Measurements from ENCODE around the gene GUCA1A.
A peak's percentile ranks its signal among the peaks of the same experiment; 100 is the strongest.
"Not testable (repeated sequence)": the region's sequence is repeated elsewhere in the genome, so short reads cannot be mapped to it uniquely, and the experiment has no call there.

Gene GUCA1A

GRCh38 chr6:42179945-42180313 is 6.8 kb downstream of the GUCA1A start:
- no peak for DNase-seq

GRCh38 chr6:42182101-42182500 is 8.9 kb downstream of the GUCA1A start:
- H3K27me3 Mint-ChIP-seq = peaks cover 21% of the 10 kb centered on the region
- no peak overlapping the region for H3K27ac Mint-ChIP-seq
- H3K4me3 Mint-ChIP-seq = no peak overlapping the region
- peaks cover 16% of the 10 kb centered on the region for H3K4me1 Mint-ChIP-seq
- ATAC-seq (no peak), DNase-seq (no peak)
- H3K9me3 Mint-ChIP-seq = no peaks in the 10 kb centered on the region

More at GRCh38 chr6:42179945-42180313, 6.8 kb downstream of the GUCA1A start:
- no peaks in the 10 kb centered on the region for H3K9me3 Mint-ChIP-seq
- ATAC-seq = no peak
- H3K4me3 Mint-ChIP-seq = no peak overlapping the region
- H3K27ac Mint-ChIP-seq = no peak overlapping the region
- H3K27me3 Mint-ChIP-seq = peaks cover 21% of the 10 kb centered on the region
- peaks cover 16% of the 10 kb centered on the region for H3K4me1 Mint-ChIP-seq

GRCh38 chr6:42184475-42184874 is 11.3 kb downstream of the GUCA1A start:
- H3K27ac Mint-ChIP-seq = no peak overlapping the region
- H3K9me3 Mint-ChIP-seq = no peaks in the 10 kb centered on the region
- H3K4me3 Mint-ChIP-seq = no peak overlapping the region
- DNase-seq (no peak), ATAC-seq (no peak)
- peaks cover 9% of the 10 kb centered on the region for H3K27me3 Mint-ChIP-seq
- peaks cover 6% of the 10 kb centered on the region for H3K4me1 Mint-ChIP-seq

- H3K9me3 Mint-ChIP-seq = no peaks in the 10 kb centered on the region
- peak overlapping the region in 1 of 2 donors; percentile 3 for H3K27ac Mint-ChIP-seq
- no peaks in the 10 kb centered on the region for H3K4me1 Mint-ChIP-seq
- DNase-seq (no peak), ATAC-seq (no peak)
- no peaks in the 10 kb centered on the region for H3K27me3 Mint-ChIP-seq
- no peak overlapping the region for H3K4me3 Mint-ChIP-seq
These were observed 12.4 kb downstream of the GUCA1A start for GRCh38 chr6:42185597-42185996.

- H3K27ac Mint-ChIP-seq = no peak overlapping the region
These were observed 15.2 kb downstream of the GUCA1A start for GRCh38 chr6:42188406-42188805.

GRCh38 chr6:42190554-42191183 is 17.5 kb downstream of the GUCA1A start:
- H3K9me3 Mint-ChIP-seq = no peaks in the 10 kb centered on the region
- no peak overlapping the region for H3K4me3 Mint-ChIP-seq
- DNase-seq = no peak
- ATAC-seq = no peak
- peak overlapping the region in 1 of 2 donors; percentile 12 for H3K27ac Mint-ChIP-seq
- H3K27me3 Mint-ChIP-seq = no peaks in the 10 kb centered on the region
- no peaks in the 10 kb centered on the region for H3K4me1 Mint-ChIP-seq

More at GRCh38 chr6:42188406-42188805, 15.2 kb downstream of the GUCA1A start:
- H3K9me3 Mint-ChIP-seq = no peaks in the 10 kb centered on the region
- no peaks in the 10 kb centered on the region for H3K27me3 Mint-ChIP-seq
- no peaks in the 10 kb centered on the region for H3K4me1 Mint-ChIP-seq
- H3K4me3 Mint-ChIP-seq = no peak overlapping the region
- no peak for ATAC-seq
- no peak for DNase-seq

GRCh38 chr6:42192385-42192784 is 19.2 kb downstream of the GUCA1A start:
- DNase-seq, H3K27me3 Mint-ChIP-seq, H3K4me3 Mint-ChIP-seq, H3K4me1 Mint-ChIP-seq, H3K27ac Mint-ChIP-seq, H3K9me3 Mint-ChIP-seq, ATAC-seq: not testable (repeated sequence)

GRCh38 chr6:42193491-42193894 is 20.3 kb downstream of the GUCA1A start:
- no peaks in the 10 kb centered on the region for H3K9me3 Mint-ChIP-seq

GRCh38 chr6:42194056-42194455 is 20.9 kb downstream of the GUCA1A start:
- Mint-ChIP-seq H3K27me3 (no peaks in the 10 kb centered on the region), H3K4me3 (no peak overlapping the region), H3K27ac (no peak overlapping the region), H3K9me3 (no peaks in the 10 kb centered on the region), H3K4me1 (no peaks in the 10 kb centered on the region)
- DNase-seq = no peak
- no peak for ATAC-seq

More at GRCh38 chr6:42193491-42193894, 20.3 kb downstream of the GUCA1A start:
- ATAC-seq (no peak), DNase-seq (no peak)
- no peak overlapping the region for H3K27ac Mint-ChIP-seq
- H3K27me3 Mint-ChIP-seq = no peaks in the 10 kb centered on the region
- no peak overlapping the region for H3K4me3 Mint-ChIP-seq
- H3K4me1 Mint-ChIP-seq = no peaks in the 10 kb centered on the region

GRCh38 chr6:42195415-42195814 is 22.3 kb downstream of the GUCA1A start:
- no peak for DNase-seq
- Mint-ChIP-seq H3K27me3 (no peaks in the 10 kb centered on the region), H3K4me3 (no peak overlapping the region), H3K9me3 (peaks cover 7% of the 10 kb centered on the region in 2 donors), H3K27ac (peak overlapping the region in 1 of 2 donors; percentile 47), H3K4me1 (peaks cover 6% of the 10 kb centered on the region)
- no peak for ATAC-seq

GRCh38 chr6:42197555-42198362 is 24.6 kb downstream of the GUCA1A start:
- Mint-ChIP-seq H3K27ac (no peak overlapping the region), H3K27me3 (no peaks in the 10 kb centered on the region), H3K4me3 (no peak overlapping the region), H3K4me1 (peaks cover 9% of the 10 kb centered on the region), H3K9me3 (peaks cover 9 to 11% of the 10 kb centered on the region in 2 donors)
- DNase-seq (no peak), ATAC-seq (peak; percentile 45)

GRCh38 chr6:42199106-42199981 is 26.2 kb downstream of the GUCA1A start:
- H3K27ac Mint-ChIP-seq = no peak overlapping the region
- no peak overlapping the region for H3K4me3 Mint-ChIP-seq
- DNase-seq = no peak
- peak; percentile 46 for ATAC-seq
- peaks cover 9 to 11% of the 10 kb centered on the region in 2 donors for H3K9me3 Mint-ChIP-seq
- peaks cover 9% of the 10 kb centered on the region for H3K4me1 Mint-ChIP-seq
- no peaks in the 10 kb centered on the region for H3K27me3 Mint-ChIP-seq

GRCh38 chr6:42200035-42200434 is 26.9 kb downstream of the GUCA1A start:
- H3K27me3 Mint-ChIP-seq = no peaks in the 10 kb centered on the region
- no peak for DNase-seq
- H3K4me1 Mint-ChIP-seq = peaks cover 9% of the 10 kb centered on the region
- peaks cover 9 to 11% of the 10 kb centered on the region in 2 donors for H3K9me3 Mint-ChIP-seq
- ATAC-seq = no peak
- H3K4me3 Mint-ChIP-seq = no peak overlapping the region
- H3K27ac Mint-ChIP-seq = no peak overlapping the region

- H3K27ac Mint-ChIP-seq = no peak overlapping the region
- DNase-seq (no peak), ATAC-seq (no peak)
- H3K27me3 Mint-ChIP-seq = no peaks in the 10 kb centered on the region
- no peak overlapping the region for H3K4me3 Mint-ChIP-seq
- H3K4me1 Mint-ChIP-seq = peaks cover 9% of the 10 kb centered on the region
- H3K9me3 Mint-ChIP-seq = peaks cover 9 to 11% of the 10 kb centered on the region in 2 donors
These were observed 28.2 kb downstream of the GUCA1A start for GRCh38 chr6:42201382-42201781.

GRCh38 chr6:42202131-42202915 is 29.2 kb downstream of the GUCA1A start:
- not testable (repeated sequence) for H3K27me3 Mint-ChIP-seq

More at GRCh38 chr6:42202131-42202915, 29.2 kb downstream of the GUCA1A start:
- not testable (repeated sequence) for H3K27ac Mint-ChIP-seq, ATAC-seq, DNase-seq, H3K4me1 Mint-ChIP-seq, H3K4me3 Mint-ChIP-seq
- peaks cover 9 to 11% of the 10 kb centered on the region in 2 donors for H3K9me3 Mint-ChIP-seq
